SKM-1 (cell line): Measurements from ENCODE around the gene LIMCH1.
"Not testable (repeated sequence)": the region's sequence is repeated elsewhere in the genome, so short reads cannot be mapped to it uniquely, and the experiment has no call there.

ENCODE experiments used
- DNase-seq: peaks from one replicate; lab custom pipeline; 2025; ENCODE audit not compliant: unreplicated experiment; lab: John Stamatoyannopoulos, UW

LIMCH1 gene

GRCh38 chr4:41715155-41715554 is 177.2 kb downstream of the LIMCH1 start:
- DNase-seq, result no peak

DNA sequence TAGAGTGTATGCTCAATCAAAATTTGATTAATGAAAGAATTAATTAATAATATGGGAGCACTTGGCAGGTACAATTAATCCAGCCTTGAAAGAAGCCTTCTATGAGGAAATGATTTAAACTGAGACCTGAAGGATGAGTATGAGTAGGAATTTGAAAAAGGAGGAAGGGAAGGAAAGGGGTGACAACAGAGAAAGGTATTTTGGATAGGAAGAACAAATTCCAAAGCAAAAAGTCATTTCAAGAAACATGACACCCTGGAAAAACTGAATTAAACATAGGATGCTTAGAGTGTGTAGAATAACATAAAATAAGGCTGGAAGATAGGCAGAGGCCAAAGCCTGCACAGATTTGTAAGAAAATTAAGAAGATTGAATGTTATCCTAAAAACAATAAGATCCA is 180.9 kb downstream of the LIMCH1 start:
- no peak for DNase-seq

DNA sequence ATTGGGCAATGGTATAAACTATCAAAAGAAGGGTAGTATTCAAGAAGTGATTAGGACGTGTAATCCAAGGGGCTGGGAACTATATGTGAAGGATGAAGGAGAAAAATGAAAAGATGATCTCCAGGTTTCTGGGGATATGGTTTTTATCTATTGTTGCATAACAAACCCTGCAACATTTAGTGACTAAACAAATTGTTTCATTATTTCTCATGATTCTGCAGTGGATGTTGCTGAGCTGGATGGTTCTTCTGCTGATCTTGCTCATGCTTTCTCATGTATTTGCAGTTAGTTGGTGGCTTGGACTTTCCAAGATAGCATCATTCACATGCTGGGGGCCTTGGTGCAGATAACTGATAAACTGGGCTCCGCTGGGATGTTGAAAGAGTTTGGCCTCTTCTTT is 181.5 kb downstream of the LIMCH1 start:
- no peak for DNase-seq

- no peak for DNase-seq
Observed at GRCh38 chr4:41722181-41722580, 184.2 kb downstream of the LIMCH1 start.

- DNase-seq, result no peak
Observed at GRCh38 chr4:41723286-41723685, 185.3 kb downstream of the LIMCH1 start.

- no peak for DNase-seq
Observed at GRCh38 chr4:41725254-41725653, 187.3 kb downstream of the LIMCH1 start.

DNA sequence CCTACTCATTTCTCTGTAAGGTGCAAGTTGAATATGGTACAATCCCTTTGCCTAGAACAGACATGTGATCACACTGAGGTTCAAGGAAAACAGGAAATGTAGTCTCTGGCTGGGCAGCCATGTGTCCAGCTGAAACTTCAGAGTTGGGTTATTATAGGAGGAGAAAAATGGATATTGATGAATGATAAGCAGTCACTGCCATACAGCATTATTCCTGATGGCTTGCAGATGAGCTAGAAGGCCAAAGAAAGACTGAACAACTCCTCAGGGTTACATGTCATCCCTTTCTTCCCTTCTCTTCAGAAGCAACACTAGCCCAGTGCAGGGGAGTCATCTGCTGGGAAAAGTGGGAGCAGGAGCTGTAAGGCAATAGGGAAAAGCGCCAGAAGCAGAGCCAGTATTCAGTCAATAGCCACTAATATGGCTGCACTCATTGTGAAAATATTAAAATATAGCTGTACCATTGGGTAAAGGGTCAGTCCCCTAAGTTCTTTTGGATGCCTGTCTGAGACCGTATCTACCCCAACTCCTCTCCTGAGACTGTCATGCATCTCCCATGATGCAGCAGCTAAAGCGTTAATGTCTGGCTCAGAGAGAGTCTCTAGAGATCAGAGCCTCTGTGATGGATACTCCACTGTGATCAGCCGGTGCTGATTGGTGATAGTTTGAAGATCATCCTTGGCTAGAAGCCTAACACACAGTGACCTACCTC is 190.1 kb downstream of the LIMCH1 start:
- DNase-seq, result no peak

- DNase-seq, result no peak
Observed at GRCh38 chr4:41728573-41728913, 190.6 kb downstream of the LIMCH1 start.

DNA sequence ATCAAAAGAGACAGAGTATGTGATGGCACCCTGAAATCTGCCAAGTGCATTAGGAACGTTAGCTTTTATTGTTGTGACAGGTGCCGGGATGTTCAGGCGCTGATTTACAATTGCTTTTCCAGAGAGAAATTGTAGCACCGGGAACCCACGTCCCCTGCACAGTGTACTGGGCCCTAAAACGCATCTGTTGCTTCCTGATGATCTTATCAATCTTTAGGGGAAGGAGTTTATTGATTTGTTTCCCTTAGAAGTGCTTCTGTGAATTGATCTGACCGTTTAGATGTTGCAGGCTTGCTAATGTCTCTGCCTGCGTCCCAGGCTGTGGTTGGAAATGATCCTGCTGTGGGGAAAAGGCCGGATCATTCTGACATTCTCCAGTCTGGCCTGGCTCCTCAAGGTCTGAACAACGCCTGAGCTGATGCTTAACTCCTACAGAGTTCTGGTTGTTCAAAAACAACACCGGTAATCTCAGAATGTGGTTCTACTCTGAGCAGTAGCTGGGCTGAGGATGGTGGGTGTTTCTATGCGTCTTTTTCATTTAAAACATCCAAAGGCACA is 193.7 kb downstream of the LIMCH1 start:
- DNase-seq, result no peak

GRCh38 chr4:41734371-41734770 is 196.4 kb downstream of the LIMCH1 start:
- no peak for DNase-seq

GRCh38 chr4:41737491-41737890 is 199.5 kb downstream of the LIMCH1 start:
- not testable (repeated sequence) for DNase-seq

- DNase-seq, result no peak
Observed at GRCh38 chr4:41741354-41741753, 203.4 kb downstream of the LIMCH1 start.

- DNase-seq, result no peak
Observed at GRCh38 chr4:41744572-41745291, 206.8 kb downstream of the LIMCH1 start.

- DNase-seq, result no peak
Observed at GRCh38 chr4:41745292-41746024, 207.5 kb downstream of the LIMCH1 start.

- DNase-seq, result no peak
Observed at GRCh38 chr4:41746025-41746439, 208.1 kb downstream of the LIMCH1 start.

- DNase-seq, result no peak
Observed at GRCh38 chr4:41746440-41747229, 208.7 kb downstream of the LIMCH1 start.

DNA sequence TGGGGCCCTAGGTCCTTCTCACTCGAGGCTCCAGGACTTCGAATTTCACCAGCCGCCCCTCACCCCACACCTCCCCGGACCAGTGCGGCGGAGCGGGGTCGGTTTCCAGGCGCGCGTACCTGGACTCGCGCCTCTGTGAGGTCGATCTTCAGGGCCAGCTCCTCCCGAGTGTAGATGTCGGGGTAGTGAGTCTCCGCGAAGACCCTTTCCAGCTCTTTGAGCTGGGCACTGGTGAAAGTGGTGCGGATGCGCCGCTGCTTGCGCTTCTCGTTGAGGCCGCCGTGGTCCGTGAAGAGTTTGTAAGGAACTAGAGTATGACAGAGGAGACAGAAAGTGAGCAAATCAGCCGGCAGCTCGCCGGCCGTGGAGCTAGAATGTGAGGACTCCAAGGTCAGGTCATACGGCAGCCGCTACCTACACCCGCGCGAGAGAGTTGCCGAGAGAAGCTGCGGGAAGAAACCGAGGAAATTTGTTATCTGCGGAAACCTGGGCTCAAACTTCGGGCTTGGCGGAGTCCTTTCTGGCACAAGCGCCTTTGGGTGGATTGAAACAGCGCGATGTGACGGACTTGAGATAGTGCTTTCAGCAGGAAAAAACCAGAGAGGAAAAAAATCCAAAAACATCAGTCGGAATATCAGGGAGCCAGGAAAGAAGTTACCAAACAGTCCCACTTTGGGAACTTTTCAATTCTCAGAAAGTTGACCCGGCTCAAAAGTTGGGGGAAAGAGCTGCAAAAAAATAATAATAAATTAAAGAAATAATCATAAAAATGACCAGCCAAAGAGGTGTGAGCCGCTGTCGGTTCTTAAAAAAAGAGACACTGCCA is 209.5 kb downstream of the LIMCH1 start:
- no peak for DNase-seq

DNA sequence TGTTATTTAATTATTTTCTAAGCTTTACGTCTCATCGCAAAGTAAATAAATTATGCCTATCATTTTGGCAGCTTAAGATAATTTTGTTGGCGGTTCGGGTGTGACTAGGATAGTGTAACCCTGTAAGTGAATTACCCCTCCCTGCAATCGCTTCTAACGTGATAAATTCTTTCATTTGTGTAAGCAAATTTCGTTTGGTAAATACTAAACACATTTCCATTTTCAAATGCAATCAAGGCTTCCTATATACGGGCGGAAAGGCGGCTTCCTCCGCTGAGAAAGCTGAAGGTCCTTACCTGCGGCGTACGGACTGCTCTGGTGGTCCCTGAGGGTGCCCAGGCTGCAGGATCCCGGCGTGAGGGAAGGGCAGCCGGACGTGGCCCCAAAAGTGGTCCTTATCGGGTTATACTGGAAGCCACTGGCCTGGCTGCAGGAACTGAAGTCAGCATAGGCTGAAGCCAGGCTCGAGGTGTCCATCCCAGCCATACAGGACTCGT is 210.2 kb downstream of the LIMCH1 start:
- DNase-seq, result no peak

GRCh38 chr4:41748571-41749475 is 210.9 kb downstream of the LIMCH1 start, which contains the start of gene PHOX2B:
Gene PHOX2B, minus strand, starts transcription at chr4:41748725. Its CDS starts 115 bp downstream, at chr4:41748610.
- no peak for DNase-seq
